ACC112 (cell line): ENCODE results near the gene CD22.

Experiments
- H2AFZ ChIP-seq: fragments of 200-600 bp; sonication (generic); one replicate; pipeline ENCODE4 v1.6.0; 2017; ENCODE audit warnings: antibody characterized with exemption, low read length; ENCODE audit not compliant: unreplicated experiment
- H3K27ac ChIP-seq: fragments of 200-600 bp; sonication (generic); 2 replicates; pipeline ENCODE4 v1.5.1; 2014; ENCODE audit warnings: low read depth, mild to moderate bottlenecking, antibody characterized with exemption, low read length, moderate library complexity
- H3K27me3 ChIP-seq: fragments of 200-600 bp; sonication (generic); 2 replicates; pipeline ENCODE4 v1.6.1; 2014; ENCODE audit warnings: mild to moderate bottlenecking, antibody characterized with exemption, low read length, moderate library complexity, mixed read lengths; ENCODE audit not compliant: insufficient read depth
- H3K36me3 ChIP-seq: fragments of 200-600 bp; sonication (generic); 2 replicates; pipeline ENCODE4 v1.6.1; 2016; ENCODE audit warnings: mild to moderate bottlenecking, antibody characterized with exemption, low read length, moderate library complexity, mixed read lengths; ENCODE audit not compliant: insufficient read depth
- H3K4me1 ChIP-seq: fragments of 200-600 bp; sonication (generic); one replicate; pipeline ENCODE4 v1.6.1; 2016; ENCODE audit warnings: low read length, mixed read lengths; ENCODE audit not compliant: insufficient read depth, unreplicated experiment, control insufficient read depth
- H3K4me3 ChIP-seq: fragments of 200-600 bp; sonication (generic); 2 replicates; pipeline ENCODE4 v1.5.1; 2014; ENCODE audit warnings: mild to moderate bottlenecking, low read depth, low read length
- H3K79me2 ChIP-seq: fragments of 200-600 bp; sonication (generic); one replicate; pipeline ENCODE4 v1.6.0; 2016; ENCODE audit warnings: low read length; ENCODE audit not compliant: control insufficient read depth, unreplicated experiment, insufficient read depth

The CD22 gene

GRCh38 chr19:35389192-35389861, 60.3 kb downstream of the CD22 start:
- no peak overlapping the region for H3K4me3 ChIP-seq
- H3K79me2 ChIP-seq, result no peaks in the 10 kb centered on the region
- no peak overlapping the region for H3K27ac ChIP-seq
- 0 out of 2 replicates have a peak, but pooled peaks cover 4% of the 10 kb centered on the region for H3K27me3 ChIP-seq
- no peak overlapping the region for H2AFZ ChIP-seq
- no peaks in the 10 kb centered on the region for H3K36me3 ChIP-seq
- no peaks in the 10 kb centered on the region for H3K4me1 ChIP-seq

GRCh38 chr19:35392742-35393715, 64.0 kb downstream of the CD22 start:
- H3K27ac ChIP-seq, result no peak overlapping the region
- H3K79me2 ChIP-seq, result no peaks in the 10 kb centered on the region
- H3K4me3 ChIP-seq, result no peak overlapping the region
- H2AFZ ChIP-seq, result no peak overlapping the region
- no peaks in the 10 kb centered on the region for H3K4me1 ChIP-seq
- 0 out of 2 replicates have a peak, but pooled peaks cover 4% of the 10 kb centered on the region for H3K27me3 ChIP-seq
- no peaks in the 10 kb centered on the region for H3K36me3 ChIP-seq

- peaks cover 11% of the 10 kb centered on the region for H3K27me3 ChIP-seq
- no peak overlapping the region for H2AFZ ChIP-seq
- no peak overlapping the region for H3K4me3 ChIP-seq
- H3K4me1 ChIP-seq, result no peaks in the 10 kb centered on the region
- no peaks in the 10 kb centered on the region for H3K79me2 ChIP-seq
- H3K27ac ChIP-seq, result no peak overlapping the region
- no peaks in the 10 kb centered on the region for H3K36me3 ChIP-seq
These were observed 66.6 kb downstream of the CD22 start for GRCh38 chr19:35395382-35396199.

GRCh38 chr19:35396240-35396885, 67.4 kb downstream of the CD22 start:
- Histone ChIP-seq H2AFZ (no peak overlapping the region), H3K27ac (no peak overlapping the region), H3K79me2 (no peaks in the 10 kb centered on the region), H3K4me1 (no peaks in the 10 kb centered on the region), H3K27me3 (peaks cover 7% of the 10 kb centered on the region), H3K36me3 (no peaks in the 10 kb centered on the region), H3K4me3 (no peak overlapping the region)
